ENCODE measurements around the gene LRP1B.
"Not testable (repeated sequence)": the region's sequence is repeated elsewhere in the genome, so short reads cannot be mapped to it uniquely, and the experiment has no call there.

LRP1B gene

DNA sequence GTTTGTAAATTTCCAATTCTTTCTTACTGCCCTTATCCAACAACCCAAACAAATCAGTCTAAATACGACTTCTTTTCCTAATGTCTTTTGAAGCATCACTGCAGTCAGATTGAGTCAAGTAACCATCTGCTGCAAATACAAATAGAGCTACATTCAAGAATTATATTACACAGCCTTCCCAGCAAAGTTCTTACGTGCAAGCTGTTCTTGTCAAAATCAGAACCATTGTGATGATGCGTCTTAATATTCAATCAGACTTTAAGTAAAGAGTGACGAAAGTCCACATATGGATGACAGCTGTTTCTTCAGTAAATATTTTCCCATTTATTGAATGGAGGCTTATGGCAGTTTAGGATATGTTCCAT is 943.8 kb downstream of the LRP1B start:
- Mint-ChIP-seq H3K4me1 (no peaks in the 10 kb centered on the region), H3K9me3 (no peaks in the 10 kb centered on the region), H3K27me3 (no peaks in the 10 kb centered on the region), H3K4me3 (no peak overlapping the region), H3K27ac (no peak overlapping the region), H3K36me3 (no peaks in the 10 kb centered on the region)

DNA sequence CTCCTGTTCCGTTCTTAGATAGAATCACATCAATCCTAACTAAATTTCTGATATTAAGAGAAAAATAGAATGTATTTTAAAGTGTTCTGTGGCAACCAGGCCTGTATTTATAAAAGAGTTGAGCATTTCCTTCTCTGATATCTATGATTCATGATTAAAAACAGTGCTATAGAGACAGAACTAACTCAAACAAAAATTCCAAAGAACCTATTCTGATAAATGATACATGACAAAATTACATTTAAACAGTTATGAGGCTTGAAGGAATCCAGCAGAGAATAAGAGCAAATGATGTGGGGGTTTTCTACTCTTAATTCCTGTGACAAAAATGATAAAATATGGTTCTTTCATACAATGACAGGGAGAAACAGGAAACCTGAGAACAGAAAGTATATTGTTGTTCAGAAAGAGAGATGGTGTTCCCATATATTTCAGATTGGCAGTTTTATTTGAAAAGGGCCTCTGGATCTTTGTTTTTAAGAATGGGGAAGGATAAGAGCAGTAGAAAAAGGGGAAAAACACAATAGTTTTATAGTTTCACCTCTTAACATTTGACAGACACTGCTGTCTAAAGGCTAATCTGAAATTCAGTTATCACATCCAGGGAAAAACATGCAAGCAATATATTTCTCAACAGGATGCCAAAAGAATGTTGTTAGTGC is 944.3 kb downstream of the LRP1B start:
- Mint-ChIP-seq H3K27me3 (no peaks in the 10 kb centered on the region), H3K27ac (no peak overlapping the region), H3K36me3 (no peaks in the 10 kb centered on the region), H3K4me1 (no peaks in the 10 kb centered on the region), H3K9me3 (no peaks in the 10 kb centered on the region), H3K4me3 (no peak overlapping the region)

DNA sequence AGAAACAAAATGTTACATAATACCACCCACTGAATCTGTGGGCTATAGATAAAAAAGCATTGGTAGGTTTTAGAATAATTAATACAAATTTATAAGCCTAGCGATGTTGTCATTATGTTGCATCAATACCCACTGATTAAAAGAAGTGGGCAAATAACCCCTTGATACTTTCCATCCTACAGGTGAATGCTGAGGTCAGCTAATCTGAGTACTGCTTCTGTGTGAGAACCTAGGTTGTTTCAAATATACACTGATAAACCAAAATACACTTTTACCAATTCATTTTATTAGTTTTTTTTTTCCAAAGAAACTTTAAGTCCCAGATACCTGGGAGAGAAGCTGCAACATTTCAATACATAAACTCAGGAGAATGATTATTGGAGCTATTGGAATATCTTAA is 948.6 kb downstream of the LRP1B start:
- Mint-ChIP-seq H3K4me1 (no peaks in the 10 kb centered on the region), H3K27ac (no peak overlapping the region), H3K27me3 (no peaks in the 10 kb centered on the region)

DNA sequence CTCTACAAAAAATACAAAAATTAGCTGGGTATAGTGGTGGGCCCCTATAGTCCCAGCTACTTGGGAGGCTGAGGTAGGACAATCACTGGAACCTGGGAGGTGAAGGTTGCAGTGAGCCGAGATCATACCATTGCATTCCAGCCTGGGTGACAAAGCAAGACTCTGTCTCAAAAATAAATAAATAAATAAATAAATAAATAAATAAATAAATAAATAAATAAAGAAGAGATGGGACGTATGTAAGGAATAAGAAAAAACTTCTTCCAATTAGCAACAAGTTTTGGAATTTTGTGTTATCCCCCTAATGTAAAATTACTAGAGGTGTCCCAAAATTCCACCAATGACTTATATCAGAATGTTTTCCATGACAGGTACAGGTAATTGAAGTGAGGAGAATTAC is 961.7 kb downstream of the LRP1B start:
- H3K27ac Mint-ChIP-seq, H3K9me3 Mint-ChIP-seq, H3K36me3 Mint-ChIP-seq, H3K27me3 Mint-ChIP-seq, H3K4me3 Mint-ChIP-seq, H3K4me1 Mint-ChIP-seq: not testable (repeated sequence)

More for the DNA sequence above, 948.6 kb downstream of the LRP1B start:
- Mint-ChIP-seq H3K4me3 (no peak overlapping the region), H3K9me3 (peaks cover 5% of the 10 kb centered on the region), H3K36me3 (no peaks in the 10 kb centered on the region)

DNA sequence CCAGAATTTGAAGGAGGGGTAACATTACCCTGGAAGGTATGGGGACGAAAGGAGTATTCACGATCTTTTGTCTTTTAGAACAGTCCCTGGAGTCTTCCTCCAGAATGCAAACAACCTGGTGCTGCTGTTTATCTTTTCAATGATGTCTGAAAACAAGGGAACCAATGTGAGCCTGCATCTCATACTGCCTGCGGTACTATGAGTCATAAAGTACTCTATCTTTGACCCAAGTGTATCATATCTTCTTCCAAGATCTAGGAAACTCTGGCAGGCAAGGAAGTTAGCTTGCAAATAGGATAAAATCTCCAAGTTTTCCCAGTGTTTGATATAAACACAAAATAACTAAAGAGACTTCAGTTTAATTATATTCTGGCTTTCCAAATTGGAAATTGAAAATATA is 968.5 kb downstream of the LRP1B start:
- Mint-ChIP-seq H3K27ac (no peak overlapping the region), H3K27me3 (no peaks in the 10 kb centered on the region), H3K36me3 (no peaks in the 10 kb centered on the region), H3K4me3 (no peak overlapping the region), H3K4me1 (no peaks in the 10 kb centered on the region), H3K9me3 (peaks cover 6% of the 10 kb centered on the region)

DNA sequence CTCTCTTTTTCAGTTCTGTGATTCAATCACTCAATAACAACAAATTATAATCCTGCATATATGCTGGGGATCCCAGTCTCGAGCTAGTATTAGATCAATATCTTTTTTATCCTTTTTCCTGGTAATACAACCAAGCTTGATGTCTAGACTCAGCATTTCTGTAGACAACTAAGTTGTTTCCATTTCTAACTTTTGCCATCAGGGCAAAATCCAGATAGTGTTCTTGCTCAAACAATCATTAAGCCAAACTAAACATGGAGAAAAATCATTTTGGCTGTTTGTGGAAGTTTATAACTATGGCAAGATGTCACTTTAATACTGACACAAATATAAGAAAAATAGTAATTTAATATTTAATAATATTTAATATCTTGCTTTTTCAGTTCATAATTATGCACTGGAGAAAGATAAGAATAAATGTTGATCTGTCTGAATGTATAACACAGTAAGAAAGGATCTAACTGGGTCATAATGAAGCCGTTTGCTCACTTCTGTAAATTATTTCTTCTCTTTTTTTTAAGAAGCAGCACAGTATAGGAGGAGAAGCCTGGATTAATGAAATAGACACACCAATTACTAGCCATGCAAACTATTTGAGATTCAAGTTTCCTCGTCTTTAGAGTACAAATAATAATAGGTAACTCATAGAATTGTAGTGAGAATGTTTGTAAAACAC is 979.1 kb downstream of the LRP1B start:
- Mint-ChIP-seq H3K36me3 (no peaks in the 10 kb centered on the region), H3K4me1 (no peaks in the 10 kb centered on the region), H3K4me3 (no peak overlapping the region), H3K9me3 (peaks cover 5% of the 10 kb centered on the region), H3K27ac (no peak overlapping the region), H3K27me3 (no peaks in the 10 kb centered on the region)

DNA sequence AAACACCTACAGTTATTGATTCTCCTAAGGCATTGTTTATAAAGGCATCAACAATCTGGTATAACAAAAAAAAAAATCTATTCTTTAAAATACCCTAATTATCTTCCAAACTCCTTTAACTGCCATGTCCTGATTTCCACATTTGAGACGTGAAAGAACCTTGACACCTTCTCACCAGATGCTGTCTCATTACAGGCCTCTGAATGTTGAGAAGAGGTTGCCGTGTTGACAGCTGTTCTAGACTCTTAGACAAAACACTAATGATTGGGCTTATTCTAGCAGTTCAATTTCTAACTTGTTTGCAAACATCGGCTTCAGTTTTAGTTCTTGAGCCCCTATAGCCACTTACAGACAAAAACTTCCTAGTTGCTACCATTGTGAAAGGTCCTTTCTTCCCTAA is 988.8 kb downstream of the LRP1B start:
- Mint-ChIP-seq H3K27me3 (no peaks in the 10 kb centered on the region), H3K4me1 (no peaks in the 10 kb centered on the region), H3K4me3 (no peak overlapping the region)

DNA sequence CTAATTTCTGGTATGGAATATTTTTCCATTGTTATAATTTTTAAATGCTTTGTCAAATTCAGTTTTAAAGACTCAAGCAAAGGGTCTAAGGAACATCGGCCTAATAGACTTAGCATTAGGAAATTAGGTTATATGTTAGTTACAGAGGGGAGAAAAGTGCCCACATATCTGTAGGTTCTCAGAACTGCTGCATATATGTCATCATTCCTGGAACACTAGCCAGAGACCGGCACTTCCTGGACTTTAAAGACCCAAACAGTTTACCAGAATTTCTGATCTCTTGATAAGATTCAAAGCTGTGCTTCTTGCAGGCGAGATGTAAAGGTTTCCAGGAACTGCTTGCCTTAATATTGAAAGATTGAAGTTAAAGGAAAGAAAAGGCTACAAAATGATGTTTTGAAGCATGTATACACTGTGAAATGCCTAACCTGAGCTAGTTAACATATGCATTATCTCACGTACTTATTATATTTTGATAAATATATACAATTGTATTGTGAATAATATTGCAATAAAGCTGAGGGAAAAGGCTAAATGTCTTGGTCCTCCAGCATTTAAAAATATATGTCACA is 993.6 kb downstream of the LRP1B start:
- H3K27me3 Mint-ChIP-seq = no peaks in the 10 kb centered on the region
- no peak overlapping the region for H3K4me3 Mint-ChIP-seq
- no peaks in the 10 kb centered on the region for H3K36me3 Mint-ChIP-seq
- H3K27ac Mint-ChIP-seq = no peak overlapping the region
- H3K4me1 Mint-ChIP-seq = no peaks in the 10 kb centered on the region
- no peaks in the 10 kb centered on the region for H3K9me3 Mint-ChIP-seq

More for the DNA sequence above, 988.8 kb downstream of the LRP1B start:
- Mint-ChIP-seq H3K27ac (no peak overlapping the region), H3K36me3 (no peaks in the 10 kb centered on the region), H3K9me3 (no peaks in the 10 kb centered on the region)

DNA sequence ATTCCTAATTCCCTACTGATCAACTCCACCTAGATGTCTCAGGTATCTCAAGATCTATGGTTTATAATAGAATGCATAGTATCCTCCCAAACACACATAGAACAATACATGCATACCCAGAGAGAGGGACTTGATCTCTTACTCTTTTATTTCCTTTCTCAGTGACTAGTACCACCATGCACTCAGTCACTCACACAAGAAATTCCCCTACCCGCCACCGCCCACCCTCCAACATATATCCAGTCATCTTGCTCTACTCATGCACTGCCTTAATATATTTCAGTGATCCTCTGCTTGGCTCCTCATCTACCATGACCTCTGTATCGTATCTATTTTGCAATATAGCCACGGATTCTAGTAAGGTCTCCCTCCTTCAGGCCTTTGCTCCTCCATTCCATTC is 996.9 kb downstream of the LRP1B start:
- Mint-ChIP-seq H3K27ac (no peak overlapping the region), H3K4me1 (no peaks in the 10 kb centered on the region), H3K4me3 (no peak overlapping the region), H3K36me3 (no peaks in the 10 kb centered on the region), H3K9me3 (no peaks in the 10 kb centered on the region), H3K27me3 (no peaks in the 10 kb centered on the region)

DNA sequence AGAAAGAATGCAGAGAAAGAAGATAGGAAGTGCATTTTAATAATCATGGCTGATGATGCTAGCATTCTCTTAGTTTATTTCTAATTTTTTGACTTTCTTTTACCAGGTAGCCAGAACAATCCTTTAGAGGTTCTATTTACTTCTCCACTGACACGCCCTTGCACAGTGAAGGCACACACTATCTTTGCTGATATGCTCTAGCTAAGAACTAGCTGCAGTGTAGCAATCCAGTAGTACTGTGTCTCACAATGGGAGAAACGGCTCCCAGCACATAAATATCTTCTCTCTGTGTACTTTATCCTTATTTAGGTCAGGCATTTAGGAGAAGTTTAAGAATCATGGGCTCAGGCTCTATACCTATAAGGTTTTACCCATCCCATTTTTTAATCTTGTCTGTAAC is 1005.4 kb downstream of the LRP1B start:
- peaks cover 16% of the 10 kb centered on the region for H3K9me3 Mint-ChIP-seq

DNA sequence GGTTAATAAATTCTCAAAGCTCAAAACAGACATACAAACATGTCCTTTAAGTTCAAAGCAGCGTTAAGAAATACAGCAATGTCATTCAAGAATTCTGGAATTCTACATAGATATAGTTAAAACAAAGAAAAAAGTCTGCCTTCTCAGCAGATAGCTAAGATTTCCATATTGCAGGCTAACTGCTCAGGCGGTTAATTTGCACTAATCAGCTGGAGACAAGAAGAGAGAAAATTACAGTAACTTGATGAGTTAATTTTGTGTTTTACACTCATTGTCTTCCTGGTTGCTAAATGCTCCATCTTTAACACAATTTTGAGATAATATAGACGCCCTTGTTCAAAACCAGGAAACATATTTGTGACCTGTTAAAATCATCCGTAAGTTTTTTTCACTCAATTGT is 1012.0 kb downstream of the LRP1B start:
- peaks cover 2% of the 10 kb centered on the region for H3K9me3 Mint-ChIP-seq

More for the DNA sequence above, 1005.4 kb downstream of the LRP1B start:
- Mint-ChIP-seq H3K27me3 (no peaks in the 10 kb centered on the region), H3K4me1 (no peaks in the 10 kb centered on the region), H3K4me3 (no peak overlapping the region), H3K36me3 (no peaks in the 10 kb centered on the region), H3K27ac (no peak overlapping the region)

DNA sequence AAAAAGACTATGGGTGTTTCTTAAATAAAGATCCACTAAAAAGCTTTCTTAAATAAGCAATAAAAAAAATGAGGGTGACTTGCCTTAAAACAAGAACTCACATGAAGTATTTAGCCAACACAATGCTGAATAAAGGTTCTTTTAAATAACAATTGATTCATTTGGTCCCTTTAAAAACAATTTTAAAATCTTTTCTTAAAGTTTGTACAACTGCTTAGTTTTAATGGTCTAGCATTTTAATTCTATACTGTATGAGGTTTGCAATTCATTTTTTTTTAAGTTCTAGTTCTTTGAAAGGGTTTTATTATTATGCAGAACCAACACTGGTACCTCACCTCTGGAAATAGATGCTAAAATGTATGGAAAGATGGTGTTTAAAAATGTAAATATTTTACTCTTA is 1017.5 kb downstream of the LRP1B start:
- Mint-ChIP-seq H3K36me3 (no peaks in the 10 kb centered on the region), H3K4me3 (no peak overlapping the region), H3K4me1 (no peaks in the 10 kb centered on the region), H3K27ac (no peak overlapping the region), H3K27me3 (no peaks in the 10 kb centered on the region), H3K9me3 (no peaks in the 10 kb centered on the region)

More for the DNA sequence above, 1012.0 kb downstream of the LRP1B start:
- Mint-ChIP-seq H3K27ac (no peak overlapping the region), H3K4me3 (no peak overlapping the region), H3K4me1 (no peaks in the 10 kb centered on the region), H3K36me3 (no peaks in the 10 kb centered on the region), H3K27me3 (no peaks in the 10 kb centered on the region)

DNA sequence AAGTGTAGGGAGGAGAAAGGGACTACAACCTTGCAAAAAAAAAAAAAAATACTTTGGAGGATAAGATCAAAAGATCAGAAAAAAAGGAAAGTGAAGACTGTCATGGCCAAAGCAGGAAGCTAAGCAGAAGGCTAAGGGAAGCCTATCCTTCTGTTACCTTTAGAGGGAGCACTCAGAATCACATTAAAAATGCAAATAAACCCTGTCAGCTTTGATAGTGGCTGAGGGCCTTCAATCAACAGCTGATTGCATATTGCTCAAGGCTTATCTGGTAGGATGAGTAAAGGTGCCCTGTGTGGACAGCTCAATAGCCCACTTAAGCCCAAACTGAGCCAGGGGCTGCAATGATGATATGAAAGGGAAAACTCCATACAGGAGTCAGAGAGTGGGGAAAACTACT is 1021.2 kb downstream of the LRP1B start:
- Mint-ChIP-seq H3K4me1 (no peaks in the 10 kb centered on the region), H3K4me3 (no peak overlapping the region), H3K27me3 (no peaks in the 10 kb centered on the region), H3K27ac (peak overlapping the region; percentile 44), H3K36me3 (no peaks in the 10 kb centered on the region), H3K9me3 (no peaks in the 10 kb centered on the region)

DNA sequence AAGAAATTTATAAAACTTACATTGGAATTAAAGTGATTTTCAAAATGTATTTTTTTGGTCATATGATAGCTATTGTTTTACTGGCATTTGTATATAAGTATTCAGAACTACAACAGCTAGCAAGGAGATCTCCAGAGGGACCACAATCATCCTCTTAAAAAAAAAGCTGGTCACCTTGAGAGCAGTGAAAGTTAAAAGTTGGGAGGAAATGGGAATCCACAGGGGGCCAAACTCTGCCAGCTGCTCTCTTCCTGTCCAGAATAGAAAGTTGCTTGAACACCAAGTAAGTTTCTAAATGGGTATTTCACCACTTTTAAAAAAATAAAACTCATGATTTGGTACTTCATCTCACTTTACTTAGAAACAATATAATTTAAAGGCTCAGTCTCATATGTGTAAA is 1025.1 kb downstream of the LRP1B start:
- H3K27me3 Mint-ChIP-seq = no peaks in the 10 kb centered on the region
- no peaks in the 10 kb centered on the region for H3K4me1 Mint-ChIP-seq
- no peak overlapping the region for H3K27ac Mint-ChIP-seq
- no peaks in the 10 kb centered on the region for H3K36me3 Mint-ChIP-seq
- no peaks in the 10 kb centered on the region for H3K9me3 Mint-ChIP-seq
- no peak overlapping the region for H3K4me3 Mint-ChIP-seq

DNA sequence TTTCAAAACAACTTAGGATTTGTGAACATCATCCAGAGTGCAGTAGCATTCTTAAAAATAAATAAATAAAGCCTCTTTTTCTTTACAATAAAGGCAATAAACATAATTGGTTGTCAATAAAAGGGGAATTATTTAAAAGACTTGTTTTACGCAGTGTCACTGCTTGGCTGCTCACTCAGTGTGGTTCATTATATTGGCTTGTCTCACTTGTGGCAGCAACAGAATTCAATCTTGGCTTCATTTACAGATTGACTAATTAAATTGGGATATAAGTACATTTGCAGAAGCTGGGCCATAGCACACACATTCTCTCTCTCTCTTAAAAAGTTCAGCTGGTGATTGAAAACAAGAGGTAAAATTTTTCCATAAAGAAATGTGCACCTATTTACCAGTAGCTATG is 1027.6 kb downstream of the LRP1B start:
- Mint-ChIP-seq H3K4me3 (no peak overlapping the region), H3K9me3 (no peaks in the 10 kb centered on the region), H3K27ac (no peak overlapping the region), H3K36me3 (no peaks in the 10 kb centered on the region), H3K4me1 (no peaks in the 10 kb centered on the region), H3K27me3 (no peaks in the 10 kb centered on the region)

DNA sequence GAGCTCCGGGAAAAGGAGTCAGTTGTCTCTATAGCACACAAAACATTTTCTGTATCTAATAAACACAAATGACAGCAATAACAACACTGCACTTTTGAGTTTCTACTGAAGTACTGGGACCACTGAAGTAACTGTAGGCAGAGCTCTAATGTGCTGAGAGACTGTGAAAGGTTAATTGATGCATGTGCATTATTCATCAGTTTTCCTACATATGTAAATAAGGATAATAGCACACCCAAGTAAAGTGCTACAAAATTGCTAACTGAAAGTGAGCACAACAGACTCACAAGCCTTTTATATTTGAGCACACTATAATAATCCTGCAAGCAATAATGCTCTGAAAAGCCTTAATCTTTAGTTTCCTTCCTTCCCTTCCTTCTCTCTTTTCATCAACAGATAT is 1051.6 kb downstream of the LRP1B start:
- Mint-ChIP-seq H3K27me3 (no peaks in the 10 kb centered on the region), H3K36me3 (no peaks in the 10 kb centered on the region), H3K27ac (no peak overlapping the region), H3K4me1 (no peaks in the 10 kb centered on the region), H3K4me3 (no peak overlapping the region), H3K9me3 (no peaks in the 10 kb centered on the region)
